ENCODE data around the gene TMEM201.

- TF ChIP-seq CTCF (IDR thresholded peaks at IDR 0.05), result no peak
- no peak for TF ChIP-seq EZH2 (IDR thresholded peaks at IDR 0.05)
These were observed 3.9 kb downstream of the TMEM201 start for GRCh38 chr1:9592510-9593075.
